ENCODE results near the gene TMSB10. TPM values are rescaled to one million over a fixed set of nuclear protein-coding genes. Genes with fewer than 3 reads are reported as not detected.
"Not testable (repeated sequence)": the region's sequence is repeated elsewhere in the genome, so short reads cannot be mapped to it uniquely, and the experiment has no call there.

TMSB10 gene
- polyA plus RNA-seq (ENCODE audit: insufficient read depth in 1 of 5, insufficient read length in 5 of 5, low replicate concordance in 1 of 5): 1,000 to 10,000 TPM; 1,992 to 2,792 (median 2,595) TPM
- long read RNA-seq, donor 1, transcript TMSB10-201 (3 exons, 496 nt): major isoform, 4,236 of 4,681 reads
- long read RNA-seq, donor 1, partial matches to known transcripts: 365 of 4,681 reads
- long read RNA-seq, donor 1, other reads (novel, unspliced or antisense): 80 of 4,681 reads
- long read RNA-seq, donor 2, transcript TMSB10-201 (3 exons, 496 nt): major isoform, 2,547 of 2,733 reads
- long read RNA-seq, donor 2, partial matches to known transcripts: 141 of 2,733 reads
- long read RNA-seq, donor 2, other reads (novel, unspliced or antisense): 45 of 2,733 reads
- long read RNA-seq, donor 3, transcript TMSB10-201 (3 exons, 496 nt): major isoform, 2,944 of 3,235 reads
- long read RNA-seq, donor 3, partial matches to known transcripts: 221 of 3,235 reads
- long read RNA-seq, donor 3, other reads (novel, unspliced or antisense): 70 of 3,235 reads
- long read RNA-seq, donor 4, transcript TMSB10-201 (3 exons, 496 nt): major isoform, 1,834 of 2,058 reads
- long read RNA-seq, donor 4, partial matches to known transcripts: 157 of 2,058 reads
- long read RNA-seq, donor 4, other reads (novel, unspliced or antisense): 67 of 2,058 reads
- long read RNA-seq, donor 5, transcript TMSB10-201 (3 exons, 496 nt): major isoform, 4,412 of 4,871 reads
- long read RNA-seq, donor 5, partial matches to known transcripts: 312 of 4,871 reads
- long read RNA-seq, donor 5, other reads (novel, unspliced or antisense): 147 of 4,871 reads
- long read RNA-seq, donor 6, transcript TMSB10-201 (3 exons, 496 nt): major isoform, 4,067 of 4,551 reads
- long read RNA-seq, donor 6, partial matches to known transcripts: 336 of 4,551 reads
- long read RNA-seq, donor 6, other reads (novel, unspliced or antisense): 148 of 4,551 reads
- long read RNA-seq, donor 7, transcript TMSB10-201 (3 exons, 496 nt): major isoform, 1,517 of 1,678 reads
- long read RNA-seq, donor 7, partial matches to known transcripts: 117 of 1,678 reads
- long read RNA-seq, donor 7, other reads (novel, unspliced or antisense): 44 of 1,678 reads
- long read RNA-seq, donor 8, transcript TMSB10-201 (3 exons, 496 nt): major isoform, 1,359 of 1,508 reads
- long read RNA-seq, donor 8, partial matches to known transcripts: 114 of 1,508 reads
- long read RNA-seq, donor 8, other reads (novel, unspliced or antisense): 35 of 1,508 reads

GRCh38 chr2:84905181-84906107, at the start of gene TMSB10:
TSS of gene TMSB10 (plus strand) at chr2:84905656.
- peak; percentile 88 to 89 for DNase-seq

GRCh38 chr2:84855731-84856130, 49.7 kb upstream of the TMSB10 start:
- DNase-seq: no peak

- no peak for DNase-seq
These were observed 48.7 kb upstream of the TMSB10 start for GRCh38 chr2:84856787-84857186.

GRCh38 chr2:84857566-84857965, 47.9 kb upstream of the TMSB10 start:
- no peak for DNase-seq

- no peak for DNase-seq
These were observed 47.3 kb upstream of the TMSB10 start for GRCh38 chr2:84858123-84858522.

- DNase-seq: no peak
These were observed 46.5 kb upstream of the TMSB10 start for GRCh38 chr2:84858937-84859336.

- DNase-seq: no peak
These were observed 43.9 kb upstream of the TMSB10 start for GRCh38 chr2:84861539-84861938.

GRCh38 chr2:84862006-84862405, 43.5 kb upstream of the TMSB10 start:
- no peak for DNase-seq

GRCh38 chr2:84865181-84865783, 40.2 kb upstream of the TMSB10 start:
- DNase-seq: no peak

GRCh38 chr2:84866122-84866521, 39.3 kb upstream of the TMSB10 start:
- DNase-seq: no peak

GRCh38 chr2:84868327-84868726, 37.1 kb upstream of the TMSB10 start:
- DNase-seq: not testable (repeated sequence)

GRCh38 chr2:84870306-84870705, 35.1 kb upstream of the TMSB10 start:
- DNase-seq: no peak

GRCh38 chr2:84872691-84873090, 32.8 kb upstream of the TMSB10 start:
- DNase-seq: not testable (repeated sequence)

- no peak for DNase-seq
These were observed 32.1 kb upstream of the TMSB10 start for GRCh38 chr2:84873350-84873749.

- DNase-seq: no peak
These were observed 30.9 kb upstream of the TMSB10 start for GRCh38 chr2:84874381-84875212.

- DNase-seq: no peak
These were observed 30.3 kb upstream of the TMSB10 start for GRCh38 chr2:84875213-84875560.

GRCh38 chr2:84875619-84876018, 29.8 kb upstream of the TMSB10 start:
- DNase-seq: not testable (repeated sequence)

- DNase-seq: no peak
These were observed 29.1 kb upstream of the TMSB10 start for GRCh38 chr2:84876369-84876768.

GRCh38 chr2:84878459-84878858, 27.0 kb upstream of the TMSB10 start:
- DNase-seq: no peak

All from right lung (tissue), 10 donors.